Measurements from ENCODE around the gene RALA.

DNA sequence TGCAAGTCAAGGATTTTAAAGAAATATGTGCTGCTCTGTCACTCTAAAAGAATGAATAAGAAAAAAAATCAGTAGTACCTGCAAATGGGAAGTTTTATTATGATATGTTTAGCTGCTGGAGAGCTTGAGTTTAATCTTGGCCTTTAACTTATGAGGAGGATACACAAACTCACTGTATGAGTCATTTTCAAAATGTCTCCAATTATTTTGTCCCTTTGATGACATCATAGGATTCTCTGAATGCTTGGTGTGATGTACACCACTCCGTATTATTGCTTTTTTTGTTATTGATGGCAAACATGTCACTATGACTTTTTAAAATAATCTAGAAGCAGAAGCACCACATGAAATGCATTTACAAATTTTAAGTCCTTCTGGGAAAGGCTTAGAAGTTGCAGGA lies 125.8 kb downstream of the RALA start:
- no peak for TF ChIP-seq EZH2 (IDR thresholded peaks at IDR 0.05; ENCODE audit: borderline replicate concordance, low read length)
- TF ChIP-seq, protein P1, sequence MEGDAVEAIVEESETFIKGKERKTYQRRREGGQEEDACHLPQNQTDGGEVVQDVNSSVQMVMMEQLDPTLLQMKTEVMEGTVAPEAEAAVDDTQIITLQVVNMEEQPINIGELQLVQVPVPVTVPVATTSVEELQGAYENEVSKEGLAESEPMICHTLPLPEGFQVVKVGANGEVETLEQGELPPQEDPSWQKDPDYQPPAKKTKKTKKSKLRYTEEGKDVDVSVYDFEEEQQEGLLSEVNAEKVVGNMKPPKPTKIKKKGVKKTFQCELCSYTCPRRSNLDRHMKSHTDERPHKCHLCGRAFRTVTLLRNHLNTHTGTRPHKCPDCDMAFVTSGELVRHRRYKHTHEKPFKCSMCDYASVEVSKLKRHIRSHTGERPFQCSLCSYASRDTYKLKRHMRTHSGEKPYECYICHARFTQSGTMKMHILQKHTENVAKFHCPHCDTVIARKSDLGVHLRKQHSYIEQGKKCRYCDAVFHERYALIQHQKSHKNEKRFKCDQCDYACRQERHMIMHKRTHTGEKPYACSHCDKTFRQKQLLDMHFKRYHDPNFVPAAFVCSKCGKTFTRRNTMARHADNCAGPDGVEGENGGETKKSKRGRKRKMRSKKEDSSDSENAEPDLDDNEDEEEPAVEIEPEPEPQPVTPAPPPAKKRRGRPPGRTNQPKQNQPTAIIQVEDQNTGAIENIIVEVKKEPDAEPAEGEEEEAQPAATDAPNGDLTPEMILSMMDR (IDR thresholded peaks at IDR 0.05; ENCODE audit: low read length), result no peak
